Measurements from ENCODE around the gene ZNF488. TPM values are rescaled to one million over a fixed set of nuclear protein-coding genes. Genes with fewer than 3 reads are reported as not detected.

ZNF488 gene
- total RNA-seq, 4 donors from 2014 or later = 4.1 to 23.5 (median 16.1) TPM

- no peak overlapping the region for H3K27ac ChIP-seq
- H3K36me3 ChIP-seq = no peaks in the 10 kb centered on the region
- H3K4me3 ChIP-seq = no peak overlapping the region
- H3K9me3 ChIP-seq = no peaks in the 10 kb centered on the region
- peaks cover 0 to 5% (median 0%) of the 10 kb centered on the region in 4 donors for H3K4me1 ChIP-seq
- TF ChIP-seq CTCF (IDR thresholded peaks at IDR 0.05) (no peak), POLR2A (IDR thresholded peaks at IDR 0.05) (no peak)
- DNase-seq = peak in 1 of 3 donors; percentile 37
- no peaks in the 10 kb centered on the region for H3K27me3 ChIP-seq
Measured at GRCh38 chr10:47357911-47358310, 26.2 kb downstream of the ZNF488 start.

GRCh38 chr10:47357131-47357582, 26.9 kb downstream of the ZNF488 start:
- no peak for DNase-seq
- Histone ChIP-seq H3K9me3 (no peaks in the 10 kb centered on the region), H3K36me3 (no peaks in the 10 kb centered on the region), H3K4me3 (no peak overlapping the region), H3K27ac (no peak overlapping the region), H3K27me3 (no peaks in the 10 kb centered on the region), H3K4me1 (no peaks in the 10 kb centered on the region)
- TF ChIP-seq CTCF (IDR thresholded peaks at IDR 0.05) = no peak
- TF ChIP-seq POLR2A (IDR thresholded peaks at IDR 0.05) = no peak

GRCh38 chr10:47356708-47357107, 27.4 kb downstream of the ZNF488 start:
- H3K36me3 ChIP-seq = no peaks in the 10 kb centered on the region
- no peak for TF ChIP-seq POLR2A (IDR thresholded peaks at IDR 0.05)
- no peaks in the 10 kb centered on the region for H3K4me1 ChIP-seq
- peak in 1 of 3 donors; percentile 14 for DNase-seq
- no peaks in the 10 kb centered on the region for H3K27me3 ChIP-seq
- H3K27ac ChIP-seq = no peak overlapping the region
- H3K4me3 ChIP-seq = no peak overlapping the region
- H3K9me3 ChIP-seq = no peaks in the 10 kb centered on the region

GRCh38 chr10:47354900-47355299, 29.2 kb downstream of the ZNF488 start:
- Histone ChIP-seq H3K27me3 (no peaks in the 10 kb centered on the region), H3K36me3 (no peaks in the 10 kb centered on the region), H3K27ac (no peak overlapping the region), H3K9me3 (no peaks in the 10 kb centered on the region), H3K4me1 (no peaks in the 10 kb centered on the region), H3K4me3 (no peak overlapping the region)
- no peak for DNase-seq
- TF ChIP-seq CTCF (IDR thresholded peaks at IDR 0.05) = no peak
- TF ChIP-seq POLR2A (IDR thresholded peaks at IDR 0.05) = no peak

- Histone ChIP-seq H3K4me3 (no peak overlapping the region), H3K27ac (no peak overlapping the region), H3K27me3 (no peaks in the 10 kb centered on the region), H3K4me1 (no peaks in the 10 kb centered on the region), H3K36me3 (no peaks in the 10 kb centered on the region), H3K9me3 (no peaks in the 10 kb centered on the region)
- DNase-seq = peak in 1 of 3 donors; percentile 37
- TF ChIP-seq CTCF (IDR thresholded peaks at IDR 0.05) = peak in 2 of 6 experiments; percentile 6 to 25
- no peak for TF ChIP-seq POLR2A (IDR thresholded peaks at IDR 0.05)
Measured at GRCh38 chr10:47354165-47354564, 29.9 kb downstream of the ZNF488 start.

- H3K27me3 ChIP-seq = no peaks in the 10 kb centered on the region
- H3K36me3 ChIP-seq = no peaks in the 10 kb centered on the region
- no peaks in the 10 kb centered on the region for H3K9me3 ChIP-seq
- H3K4me3 ChIP-seq = no peak overlapping the region
- no peak overlapping the region for H3K27ac ChIP-seq
- TF ChIP-seq POLR2A (IDR thresholded peaks at IDR 0.05) = no peak
- TF ChIP-seq CTCF (IDR thresholded peaks at IDR 0.05) = no peak
- H3K4me1 ChIP-seq = no peaks in the 10 kb centered on the region
- DNase-seq = no peak
Measured at GRCh38 chr10:47353351-47353750, 30.7 kb downstream of the ZNF488 start.

Data from Peyer's patch (tissue), 4 donors.